DLD1 (cell line): ENCODE measurements around the gene SIK2.

ENCODE experiments used
- in situ Hi-C: cut with HindIII; loops from 2 replicates; pipeline ENCODE4 v1.10.0; 2017; ENCODE audit warnings: low sequenced_read_pairs

SIK2 gene

DNA sequence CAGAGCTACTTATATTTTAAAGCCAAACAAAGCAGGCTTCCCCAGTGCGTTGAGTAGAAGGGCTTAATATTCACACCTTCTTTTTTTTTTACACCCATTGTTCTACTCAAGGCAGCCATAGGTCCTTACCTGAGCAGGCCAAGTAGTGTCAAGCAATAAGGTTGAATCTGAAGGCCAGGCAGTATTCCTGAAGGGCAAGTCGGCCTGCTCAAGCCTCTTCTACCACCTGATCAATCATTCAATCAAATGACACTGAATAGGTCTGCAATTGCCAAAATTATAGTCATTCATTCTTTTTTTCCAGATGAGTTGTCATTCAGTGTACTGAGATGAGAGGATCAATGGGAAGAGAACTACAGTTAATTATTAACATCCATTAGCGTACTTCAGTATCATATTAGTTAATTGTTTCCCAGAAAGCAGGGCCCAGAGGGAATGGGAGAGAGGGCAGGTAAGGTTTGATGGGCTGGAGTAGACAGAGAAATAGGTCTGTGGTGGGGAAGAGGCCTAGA, 175.9 kb downstream of the SIK2 start:
- in situ Hi-C loops = no loop called here

GRCh38 chr11:111779118-111779517, 176.9 kb downstream of the SIK2 start:
- in situ Hi-C loops = no loop called here
